Measurements from ENCODE around the gene MYL2. TPM values are rescaled to one million over a fixed set of nuclear protein-coding genes. Genes with fewer than 3 reads are reported as not detected.

The MYL2 gene
- total RNA-seq, 1 experiment from 2014 or later, result not detected

DNA sequence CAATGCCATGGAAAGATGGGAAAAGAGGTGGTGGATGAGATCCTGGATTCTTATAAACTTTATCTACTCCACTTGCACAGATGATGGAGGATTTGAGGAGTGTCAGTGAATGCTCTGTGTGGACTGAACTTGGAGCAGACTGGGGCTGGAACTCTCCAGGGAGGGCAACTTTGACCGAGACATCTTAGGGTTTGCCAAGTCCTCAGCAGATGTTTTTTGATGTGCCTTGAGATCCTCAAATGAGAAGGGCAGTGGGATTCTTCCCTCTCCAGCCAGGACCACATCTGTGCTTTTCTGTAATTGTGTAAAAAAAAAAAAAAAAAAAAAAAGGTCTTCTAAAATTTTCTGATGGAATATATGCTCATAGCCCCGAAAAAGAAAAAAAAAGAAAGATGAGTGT, 23.0 kb upstream of the MYL2 start:
- intact Hi-C loops (cut with micrococcal nuclease; ENCODE audit: unreplicated experiment), result no loop called here
- CTCF ChIA-PET, result no interaction called here
- TF ChIP-seq CTCF (IDR thresholded peaks at IDR 0.05; ENCODE audit: unreplicated experiment), result no peak
- Mint-ChIP-seq H3K4me3 (ENCODE audit: low read depth, unreplicated experiment) (no peak overlapping the region), H3K27me3 (ENCODE audit: unreplicated experiment) (peaks cover 36% of the 10 kb centered on the region), H3K36me3 (ENCODE audit: insufficient read depth, unreplicated experiment) (no peaks in the 10 kb centered on the region), H3K27ac (ENCODE audit: unreplicated experiment) (no peak overlapping the region), H3K9me3 (ENCODE audit: low read depth, unreplicated experiment) (no peaks in the 10 kb centered on the region), H3K4me1 (ENCODE audit: low read depth, unreplicated experiment) (no peaks in the 10 kb centered on the region)
- DNase-seq, result no peak
- BruUV-seq (replicated peaks), result no TSS peak

DNA sequence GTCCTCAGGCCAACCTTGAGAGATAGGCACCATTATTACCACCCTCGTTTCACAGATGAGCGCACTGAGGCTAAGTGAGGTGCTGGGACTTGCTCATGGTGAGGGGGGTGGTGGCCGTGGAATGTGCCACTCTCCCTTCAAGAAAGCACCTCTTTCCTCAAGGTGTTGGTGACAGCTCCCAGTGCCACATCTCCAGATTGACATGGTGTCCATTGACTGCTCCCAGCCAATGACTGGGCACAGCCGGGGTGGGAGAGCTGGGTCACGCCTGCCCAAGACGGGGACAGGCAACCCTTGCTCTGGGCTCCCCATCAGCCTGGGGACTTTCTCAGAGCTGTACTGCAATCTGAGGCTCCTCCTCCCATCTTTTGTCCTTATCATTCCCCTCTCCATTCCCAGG, 21.0 kb upstream of the MYL2 start:
- DNase-seq, result no peak
- Mint-ChIP-seq H3K4me3 (ENCODE audit: low read depth, unreplicated experiment) (no peak overlapping the region), H3K27me3 (ENCODE audit: unreplicated experiment) (peaks cover 49% of the 10 kb centered on the region), H3K36me3 (ENCODE audit: insufficient read depth, unreplicated experiment) (no peaks in the 10 kb centered on the region), H3K27ac (ENCODE audit: unreplicated experiment) (no peak overlapping the region), H3K9me3 (ENCODE audit: low read depth, unreplicated experiment) (no peaks in the 10 kb centered on the region), H3K4me1 (ENCODE audit: low read depth, unreplicated experiment) (no peaks in the 10 kb centered on the region)
- no TSS peak for BruUV-seq (replicated peaks)
- TF ChIP-seq CTCF (IDR thresholded peaks at IDR 0.05; ENCODE audit: unreplicated experiment), result no peak
- intact Hi-C loops (cut with micrococcal nuclease; ENCODE audit: unreplicated experiment), result no loop called here
- CTCF ChIA-PET, result no interaction called here

GRCh38 chr12:110940933-110941332, 20.6 kb upstream of the MYL2 start:
- no peak for DNase-seq
- Mint-ChIP-seq H3K9me3 (ENCODE audit: low read depth, unreplicated experiment) (no peaks in the 10 kb centered on the region), H3K4me1 (ENCODE audit: low read depth, unreplicated experiment) (no peaks in the 10 kb centered on the region), H3K36me3 (ENCODE audit: insufficient read depth, unreplicated experiment) (no peaks in the 10 kb centered on the region), H3K27me3 (ENCODE audit: unreplicated experiment) (peaks cover 53% of the 10 kb centered on the region), H3K27ac (ENCODE audit: unreplicated experiment) (no peak overlapping the region), H3K4me3 (ENCODE audit: low read depth, unreplicated experiment) (no peak overlapping the region)
- no TSS peak for BruUV-seq (replicated peaks)
- no peak for TF ChIP-seq CTCF (IDR thresholded peaks at IDR 0.05; ENCODE audit: unreplicated experiment)
- CTCF ChIA-PET, result no interaction called here
- intact Hi-C loops (cut with micrococcal nuclease; ENCODE audit: unreplicated experiment), result no loop called here

GRCh38 chr12:110940296-110940695, 19.9 kb upstream of the MYL2 start:
- H3K27ac Mint-ChIP-seq (ENCODE audit: unreplicated experiment), result no peak overlapping the region
- no TSS peak for BruUV-seq (replicated peaks)
- TF ChIP-seq CTCF (IDR thresholded peaks at IDR 0.05; ENCODE audit: unreplicated experiment), result no peak
- H3K9me3 Mint-ChIP-seq (ENCODE audit: low read depth, unreplicated experiment), result no peaks in the 10 kb centered on the region
- intact Hi-C loops (cut with micrococcal nuclease; ENCODE audit: unreplicated experiment), result no loop called here
- no peaks in the 10 kb centered on the region for H3K4me1 Mint-ChIP-seq (ENCODE audit: low read depth, unreplicated experiment)
- CTCF ChIA-PET, result no interaction called here
- H3K27me3 Mint-ChIP-seq (ENCODE audit: unreplicated experiment), result peaks cover 54% of the 10 kb centered on the region
- no peaks in the 10 kb centered on the region for H3K36me3 Mint-ChIP-seq (ENCODE audit: insufficient read depth, unreplicated experiment)
- no peak overlapping the region for H3K4me3 Mint-ChIP-seq (ENCODE audit: low read depth, unreplicated experiment)
- DNase-seq, result no peak
